NCI-H1105 treated with DMSO at 0.1 percent for 48 hours (cell line): ENCODE measurements around the gene IPP.
A peak's percentile ranks its signal among the peaks of the same experiment; 100 is the strongest.
"Not testable (repeated sequence)": the region's sequence is repeated elsewhere in the genome, so short reads cannot be mapped to it uniquely, and the experiment has no call there.

ENCODE experiments used
- DNase-seq: peaks from one replicate; lab custom pipeline; 2025; lab: John Stamatoyannopoulos, UW

The IPP gene

DNA sequence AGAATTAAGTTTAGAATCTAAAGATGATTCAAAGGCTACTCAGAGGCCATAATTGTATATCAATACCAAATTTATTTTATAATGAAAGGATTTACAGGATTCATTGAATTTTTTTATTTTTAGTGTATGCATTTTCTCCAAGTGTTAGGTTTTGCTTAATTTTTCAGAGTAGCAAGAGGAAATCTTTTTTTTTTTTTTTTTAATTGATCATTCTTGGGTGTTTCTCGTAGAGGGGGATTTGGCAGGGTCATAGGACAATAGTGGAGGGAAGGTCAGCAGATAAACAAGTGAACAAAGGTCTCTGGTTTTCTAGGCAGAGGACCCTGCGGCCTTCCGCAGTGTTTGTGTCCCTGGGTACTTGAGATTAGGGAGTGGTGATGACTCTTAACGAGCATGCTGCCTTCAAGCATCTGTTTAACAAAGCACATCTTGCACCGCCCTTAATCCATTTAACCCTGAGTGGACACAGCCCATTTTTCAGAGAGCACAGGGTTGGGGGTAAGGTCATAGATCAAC, 10.8 kb downstream of the IPP start:
- DNase-seq: not testable (repeated sequence)

DNA sequence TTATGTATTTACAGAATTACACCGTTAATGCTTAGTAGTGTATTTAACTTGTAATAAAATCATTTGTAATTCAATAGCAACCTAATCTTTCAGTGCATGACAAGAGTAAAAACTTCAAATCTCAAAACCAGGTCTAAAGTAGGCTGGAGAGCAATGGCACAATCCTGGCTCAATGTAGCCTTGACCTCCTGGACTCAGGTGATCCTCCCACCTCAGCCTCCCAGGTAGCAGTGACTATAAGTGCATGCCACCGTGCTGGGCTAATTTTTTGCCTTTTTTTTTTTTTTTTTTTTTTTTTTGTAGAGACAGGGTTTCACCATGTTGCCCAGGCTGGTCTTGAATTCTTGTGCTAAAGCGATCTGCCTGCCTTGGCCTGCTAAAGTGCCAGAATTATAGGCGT, 11.3 kb downstream of the IPP start:
- no peak for DNase-seq

DNA sequence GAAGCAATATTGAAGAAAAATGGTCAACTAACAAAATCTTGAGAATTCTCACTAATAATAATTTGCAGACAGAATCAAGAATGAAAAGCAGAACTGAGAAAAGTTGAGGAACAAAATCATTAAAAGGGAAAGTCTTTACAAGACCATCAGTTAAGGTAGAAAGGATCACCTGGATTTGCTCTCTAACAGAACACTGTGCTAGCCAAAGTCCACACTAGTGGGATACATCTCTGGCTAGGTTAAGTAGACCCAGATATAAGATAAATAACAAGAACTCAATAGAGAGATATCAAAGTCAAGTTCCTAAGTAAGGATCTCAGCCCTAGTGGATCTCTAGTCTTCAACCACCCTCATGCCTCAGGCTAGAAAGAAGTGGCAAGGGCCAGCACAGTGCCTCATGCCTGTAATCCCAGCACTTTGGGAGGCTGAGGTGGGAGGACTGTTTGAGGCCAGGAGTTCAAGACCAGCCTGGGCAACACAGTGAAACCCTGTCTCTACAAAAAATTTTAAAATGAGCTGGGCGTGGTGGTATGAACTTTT, 19.6 kb downstream of the IPP start:
- DNase-seq: no peak

DNA sequence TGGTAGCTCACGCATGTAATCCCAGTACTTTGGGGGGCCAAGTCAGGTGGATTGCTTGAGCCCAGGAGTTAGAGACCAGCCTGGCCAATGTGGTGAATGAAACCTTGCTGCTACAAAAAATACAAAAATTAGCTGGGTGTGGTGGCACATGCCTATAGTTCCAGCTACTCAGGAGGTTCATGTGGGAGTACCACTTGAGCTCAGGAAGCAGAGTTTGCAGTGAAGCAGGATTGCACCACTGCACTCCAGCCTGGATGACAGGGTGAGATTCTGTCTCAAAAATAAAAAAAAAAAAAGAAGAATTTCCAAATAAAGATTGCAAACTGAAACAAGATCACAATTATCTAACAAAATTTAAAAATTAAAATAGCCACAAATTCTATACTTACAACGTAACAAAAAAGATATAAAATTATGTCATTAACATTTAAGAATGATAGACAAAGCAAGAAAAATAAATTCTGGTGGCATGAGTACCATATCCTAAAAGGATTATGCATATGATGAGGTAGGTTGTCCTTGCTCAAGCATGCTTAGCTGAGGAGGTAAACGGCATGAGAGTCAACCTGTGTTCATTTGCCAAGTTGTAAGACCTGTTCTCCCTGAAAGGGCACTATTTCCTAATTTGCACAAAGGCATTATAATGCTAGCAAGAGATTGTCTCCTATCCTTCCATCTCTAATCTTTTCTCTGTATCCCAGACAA, 20.2 kb downstream of the IPP start:
- DNase-seq: no peak

DNA sequence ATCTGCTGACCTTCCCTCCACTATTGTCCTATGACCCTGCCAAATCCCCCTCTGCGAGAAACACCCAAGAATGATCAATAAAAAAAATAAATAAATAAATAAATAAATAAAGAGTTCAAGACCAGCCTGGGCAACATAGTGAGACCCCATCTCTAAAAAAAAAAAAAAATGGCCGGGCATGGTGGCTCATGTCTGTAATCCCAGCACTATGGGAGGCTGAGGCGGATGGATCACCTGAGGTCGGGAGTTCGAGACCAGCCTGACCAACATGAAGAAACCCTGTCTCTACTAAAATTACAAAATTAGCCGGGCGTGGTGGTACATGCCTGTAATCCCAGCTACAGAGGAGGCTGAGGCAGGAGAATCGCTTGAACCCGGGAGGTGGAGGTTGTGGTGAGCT, 24.4 kb downstream of the IPP start:
- not testable (repeated sequence) for DNase-seq

DNA sequence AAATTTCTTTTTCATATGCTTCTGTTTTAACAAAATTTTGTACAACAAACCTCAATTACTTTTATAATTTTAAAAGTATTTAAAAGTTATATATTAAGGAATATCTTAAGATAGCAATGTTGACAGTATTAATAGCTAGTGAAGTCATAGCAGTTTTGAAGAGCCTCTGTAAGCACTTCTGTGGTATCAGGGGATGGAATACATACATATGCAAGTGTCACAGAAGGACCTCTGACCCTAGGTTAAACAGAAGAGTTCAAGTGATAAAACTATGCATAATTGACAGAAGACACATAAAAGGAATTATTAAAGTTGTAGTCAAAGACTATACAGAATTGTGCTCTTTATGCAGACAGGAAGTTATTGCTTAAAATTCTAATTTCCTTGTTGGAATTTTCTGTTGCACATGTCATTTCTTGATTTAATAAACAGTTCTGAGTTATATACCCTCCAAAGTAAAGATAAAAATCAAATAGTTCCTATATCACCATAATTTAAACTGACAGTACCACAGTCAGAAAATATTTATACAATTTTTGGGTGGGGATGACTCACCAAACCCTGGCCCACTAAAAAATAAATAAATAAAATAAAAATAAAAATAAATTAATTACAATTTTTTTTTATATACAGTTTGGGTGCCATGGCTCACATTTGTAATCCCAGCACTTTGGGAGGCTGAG, 27.1 kb downstream of the IPP start:
- no peak for DNase-seq

DNA sequence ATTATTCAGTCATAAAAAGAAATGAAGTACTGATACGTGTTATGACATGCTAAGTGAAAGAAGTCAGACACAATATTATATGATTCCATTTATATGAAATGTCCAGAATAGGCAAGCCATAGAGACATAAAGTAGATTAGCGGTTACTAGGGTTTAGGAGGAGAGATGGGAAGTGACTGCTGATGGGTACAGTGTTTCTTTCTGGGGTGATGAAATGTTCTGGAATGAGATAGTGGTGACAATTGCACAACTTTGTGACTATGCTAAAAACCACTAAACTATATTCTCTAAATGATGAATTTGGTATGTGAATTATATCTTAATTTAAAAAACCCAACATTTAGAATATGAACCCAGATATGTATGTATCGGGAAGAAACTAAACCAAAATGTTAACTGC, 27.6 kb downstream of the IPP start:
- DNase-seq: no peak

DNA sequence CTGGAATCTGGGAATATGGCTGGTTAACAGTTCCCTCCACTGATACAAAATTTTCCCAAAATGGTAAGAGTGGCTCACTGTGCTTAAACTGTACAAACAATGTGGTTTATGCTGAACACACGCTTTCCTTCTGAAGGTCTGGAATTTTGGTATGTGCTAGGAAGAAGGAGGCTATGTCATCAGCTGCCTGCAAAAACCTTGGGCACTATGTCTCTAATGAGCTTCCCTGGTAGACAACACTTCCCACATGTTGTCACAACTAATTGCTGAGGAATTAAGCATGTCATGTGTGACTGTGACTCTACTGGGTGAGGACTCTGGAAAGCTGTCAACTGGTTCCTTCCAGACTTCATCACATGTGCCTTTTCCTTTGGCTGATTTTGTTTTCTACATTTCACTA, 29.2 kb downstream of the IPP start:
- DNase-seq: no peak

DNA sequence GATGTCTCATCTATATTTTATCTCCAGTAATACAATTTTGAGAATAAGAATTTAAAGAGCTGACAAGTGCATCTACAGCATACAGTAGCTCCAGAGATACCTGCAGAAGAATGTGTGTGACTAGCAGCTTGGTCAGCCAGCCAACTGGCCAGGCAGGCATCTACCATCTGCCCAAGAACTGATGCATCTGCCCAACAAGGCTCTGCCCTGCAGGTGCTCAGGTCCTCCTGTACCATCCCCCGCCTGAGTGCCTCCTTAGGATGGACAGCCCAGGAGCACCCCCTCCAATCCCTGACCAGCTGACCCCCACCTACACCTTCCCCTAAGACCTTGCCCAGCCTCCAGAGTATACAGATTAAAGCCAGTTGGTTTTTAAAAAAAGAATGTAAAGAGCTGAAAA, 32.2 kb downstream of the IPP start:
- DNase-seq: no peak

DNA sequence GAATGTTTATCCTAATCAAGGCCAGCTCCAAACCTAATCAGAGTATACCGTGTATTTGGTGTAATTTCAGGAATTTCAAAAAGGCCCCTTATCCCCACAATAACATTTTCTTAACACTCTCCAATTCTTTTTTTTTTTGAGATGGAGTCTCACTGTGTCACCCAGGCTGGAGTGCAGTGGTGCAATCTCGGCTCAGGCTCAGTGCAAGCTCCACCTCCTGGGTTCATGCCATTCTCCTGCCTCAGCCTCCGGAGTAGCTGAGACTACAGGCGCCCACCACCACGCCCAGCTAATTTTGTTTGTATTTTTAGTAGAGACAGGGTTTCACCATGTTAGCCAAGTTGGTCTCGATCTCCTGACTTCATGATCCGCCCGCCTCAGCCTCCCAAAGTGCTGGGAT, 33.1 kb downstream of the IPP start:
- not testable (repeated sequence) for DNase-seq

DNA sequence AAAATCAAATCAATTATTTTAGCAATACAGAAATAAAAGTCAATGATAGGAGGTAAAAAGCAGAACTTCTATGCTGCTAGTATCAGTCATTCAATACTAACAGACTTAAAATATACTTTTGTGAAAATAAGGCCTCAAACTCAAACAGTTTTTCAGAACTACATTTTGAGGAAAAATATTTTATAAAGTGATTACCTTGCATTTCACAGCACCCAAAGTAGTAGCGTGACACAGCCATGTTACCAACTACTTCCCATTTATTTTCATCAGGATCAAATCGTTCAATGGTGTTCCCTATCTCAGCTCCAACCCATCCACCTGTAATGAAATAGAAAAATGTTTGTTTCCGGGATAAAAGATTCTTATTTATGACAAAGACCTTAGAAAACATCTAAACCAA, 33.8 kb downstream of the IPP start:
- DNase-seq: no peak

DNA sequence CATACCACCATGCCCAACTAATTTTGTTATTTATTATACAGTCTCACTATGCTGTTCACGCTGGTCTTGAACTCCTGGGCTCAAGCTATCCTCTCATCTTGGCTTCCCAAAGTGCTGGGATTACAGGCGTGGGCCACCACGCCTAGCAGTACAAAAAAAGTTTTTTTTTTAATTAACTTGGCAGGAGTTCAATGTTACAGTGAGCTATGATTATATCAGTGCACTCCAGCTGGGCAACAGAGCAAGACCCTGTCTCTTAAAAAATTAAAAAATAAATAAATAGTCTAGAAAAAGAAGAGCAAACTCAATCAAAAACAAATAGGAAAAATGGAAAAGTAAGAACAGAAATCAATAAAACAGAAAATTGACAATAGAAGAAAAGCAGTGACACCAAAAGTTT, 36.7 kb downstream of the IPP start:
- DNase-seq: no peak

DNA sequence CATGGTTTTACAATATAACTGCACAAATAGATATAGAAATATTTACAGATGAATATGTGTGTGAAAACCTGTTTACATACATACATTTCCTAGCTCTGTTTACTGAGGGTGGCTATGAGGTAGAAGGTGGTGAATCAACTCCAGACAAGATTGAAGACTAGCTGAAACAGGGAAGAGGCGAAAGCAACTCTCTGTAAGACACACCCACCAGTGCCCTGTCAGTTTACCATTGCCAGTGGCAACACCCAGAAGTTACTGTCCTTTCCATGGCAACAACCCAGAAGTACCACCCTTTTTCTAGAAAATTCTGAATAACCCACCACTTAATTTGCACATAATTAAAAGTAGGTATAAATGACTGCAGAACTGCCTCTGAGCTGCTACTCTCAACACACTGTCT, 45.8 kb downstream of the IPP start:
- DNase-seq: no peak

DNA sequence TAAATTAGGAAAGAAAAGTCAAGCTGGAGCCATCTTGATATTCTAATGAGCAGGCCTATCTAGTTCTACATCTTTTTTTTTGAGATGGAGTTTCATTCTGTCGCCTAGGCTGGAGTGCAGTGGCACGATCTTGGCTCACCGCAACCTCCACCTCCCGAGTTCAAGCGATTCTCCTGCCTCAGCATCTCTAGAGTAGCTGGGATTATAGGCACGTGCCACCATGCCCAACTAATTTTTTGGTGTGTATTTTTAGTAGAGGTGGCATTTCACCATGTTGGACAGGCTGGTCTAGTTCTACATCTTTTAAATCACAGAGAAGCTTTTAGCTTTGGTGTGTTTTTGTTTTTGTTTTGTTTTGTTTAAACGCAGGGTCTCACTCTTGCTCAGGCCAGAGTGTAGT, 55.6 kb downstream of the IPP start:
- DNase-seq: no peak

DNA sequence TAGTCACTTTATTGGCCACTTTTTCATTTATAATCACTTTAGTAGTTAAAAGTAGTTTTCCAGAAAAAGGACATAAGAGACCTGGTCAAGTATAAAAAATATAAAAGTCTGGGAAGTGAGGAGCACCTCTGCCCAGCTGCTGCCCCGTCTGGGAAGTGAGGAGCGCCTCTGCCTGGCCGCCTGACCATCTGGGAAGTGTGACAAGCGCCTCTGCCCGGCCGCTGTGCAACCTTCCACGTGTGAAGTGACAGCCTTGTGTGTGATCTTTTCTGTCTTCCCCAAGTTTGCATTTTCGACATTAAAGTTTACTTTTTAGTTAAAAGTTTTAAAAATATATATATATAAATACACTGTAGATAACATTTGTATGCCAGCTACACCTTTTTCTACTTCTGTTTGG, 56.6 kb downstream of the IPP start:
- not testable (repeated sequence) for DNase-seq

DNA sequence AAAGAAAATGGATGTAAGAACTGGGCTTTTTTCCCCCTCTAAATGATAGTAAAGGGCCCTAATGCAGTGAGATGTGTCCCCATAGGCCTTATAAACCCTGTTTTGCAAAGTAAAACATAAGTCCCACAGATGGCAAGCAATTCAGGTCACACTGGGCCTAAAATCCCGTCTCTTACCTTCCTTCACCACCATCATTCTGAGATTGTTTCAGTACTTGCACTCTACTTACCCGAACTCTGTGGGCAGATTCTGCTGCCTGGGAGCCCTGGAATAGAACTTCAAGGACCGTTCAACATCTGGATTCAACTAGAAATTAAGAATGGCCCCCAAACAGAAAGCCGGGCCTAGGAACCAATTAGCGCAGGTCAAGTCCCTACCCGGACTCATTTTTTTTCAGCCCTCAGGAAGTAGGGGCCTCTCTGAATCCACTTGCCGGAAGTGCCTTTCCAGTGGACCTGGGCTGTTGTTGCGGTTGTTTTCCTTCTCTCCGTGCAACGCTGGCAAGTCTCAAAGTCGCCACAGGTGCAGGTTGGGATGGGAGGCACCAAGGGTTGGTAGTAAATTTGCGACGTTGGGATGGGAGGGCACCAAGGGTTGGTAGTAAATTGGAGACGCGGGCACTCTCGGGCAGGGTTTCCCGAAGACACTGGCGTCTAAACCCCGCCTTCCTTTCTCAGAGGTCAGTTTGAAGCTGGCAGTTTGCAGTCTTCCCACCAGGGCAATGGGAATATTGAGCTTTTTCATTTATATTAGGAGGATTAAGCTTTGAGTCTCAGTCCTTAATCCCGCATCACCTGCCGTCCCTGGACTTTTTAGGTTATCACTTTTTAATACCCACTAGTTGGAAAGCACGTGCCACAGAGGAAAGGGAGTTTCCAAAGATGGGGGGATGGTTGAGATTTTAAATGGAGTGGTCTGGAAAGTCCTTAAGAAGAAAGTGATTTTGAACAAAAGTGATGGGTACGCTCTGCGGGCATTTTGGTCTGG, 62.4 kb downstream of the IPP start, which contains the start of gene TMEM69:
TSS of gene TMEM69 (plus strand) at position 428 of the 987 bp plus-strand sequence. CDS start 2,888 bp downstream, outside the sequence.
- peak; percentile 89 for DNase-seq

DNA sequence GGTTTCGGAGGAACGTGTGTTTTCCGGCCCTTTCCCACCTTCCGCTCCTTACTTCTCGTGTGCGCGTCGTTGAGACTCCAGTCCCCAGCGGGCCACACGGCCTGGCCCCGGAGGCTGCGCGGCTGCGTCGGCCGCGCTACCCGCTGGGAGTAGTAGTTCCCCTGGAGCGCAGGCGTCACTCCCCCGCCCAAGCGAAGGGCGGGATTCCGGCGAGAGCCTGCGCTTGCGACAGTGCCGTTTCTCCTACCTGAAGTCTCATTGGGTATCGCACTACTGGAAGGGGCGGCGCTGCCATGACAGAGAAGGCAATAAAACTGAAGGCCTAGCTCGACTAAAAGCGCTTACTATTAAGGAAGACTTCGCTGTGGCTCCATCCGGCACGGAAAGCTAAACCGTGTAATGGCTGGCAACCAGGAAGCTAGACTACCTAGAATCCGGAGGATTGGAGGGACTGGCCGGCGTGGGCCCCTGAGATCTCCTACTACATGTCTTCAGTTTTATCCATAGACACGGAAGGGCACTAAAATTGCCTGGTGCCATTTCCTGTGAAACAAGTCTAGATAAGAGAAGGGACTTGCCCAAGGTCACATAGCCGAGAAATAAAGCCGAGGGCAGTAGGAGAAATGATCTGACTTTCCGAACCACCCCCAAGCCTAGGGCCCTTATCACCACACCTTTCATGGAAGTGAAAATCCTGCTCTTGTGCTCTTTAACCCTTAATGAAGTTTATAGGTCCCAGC, 63.3 kb downstream of the IPP start:
- DNase-seq: peak; percentile 99

DNA sequence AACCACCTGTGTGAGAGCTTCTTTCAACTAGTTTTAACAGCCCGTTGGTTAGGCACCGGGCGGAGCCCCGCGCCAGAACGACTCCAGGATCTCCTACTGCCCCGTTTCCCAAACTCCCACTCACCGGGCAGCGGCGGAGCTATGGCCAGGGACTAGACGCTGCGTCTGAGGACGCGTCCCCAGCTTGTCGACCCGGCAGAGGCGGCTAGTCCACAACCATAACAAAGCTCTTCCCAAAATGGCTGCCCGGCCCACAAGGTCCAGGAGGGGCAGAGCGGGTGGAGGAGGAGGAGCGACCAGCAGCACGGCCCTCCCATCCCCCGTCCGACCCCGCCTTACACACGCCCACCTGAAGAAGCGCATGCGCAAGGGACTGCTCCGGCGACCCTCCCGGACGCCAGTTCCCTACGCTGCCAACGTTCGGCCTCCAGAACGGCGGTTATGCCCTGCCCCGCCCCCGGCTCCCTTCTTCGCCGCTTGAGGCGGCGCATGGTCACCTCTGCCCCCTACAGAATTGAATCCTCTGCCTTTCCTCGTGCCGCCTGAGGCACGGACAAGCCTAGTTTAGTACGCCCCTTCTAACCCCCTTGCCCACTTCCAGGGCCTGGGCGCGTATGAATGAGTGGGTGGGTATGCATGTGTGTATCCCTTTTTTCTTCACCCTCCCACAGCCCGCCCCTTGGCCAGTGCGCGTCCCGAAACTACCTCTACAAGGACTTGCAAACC, 64.0 kb downstream of the IPP start, which contains the start of gene GPBP1L1:
TSS of gene GPBP1L1 (minus strand) at position 246 of the 726 bp plus-strand sequence. CDS start 27,446 bp downstream, outside the sequence.
- peak; percentile 97 for DNase-seq

DNA sequence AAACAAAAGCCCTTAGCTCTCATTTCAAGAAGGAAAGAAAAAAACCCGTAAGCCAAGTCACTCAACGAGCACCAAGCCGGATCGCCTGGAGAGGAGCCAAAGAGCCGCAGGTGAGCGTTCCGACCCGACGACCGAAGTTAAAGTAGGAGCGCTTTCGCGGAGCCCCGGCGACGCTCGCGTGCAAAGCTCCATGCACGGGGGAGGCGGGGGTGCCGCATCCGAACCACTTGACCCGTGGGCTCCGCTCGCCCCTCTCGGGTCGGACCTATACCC, 64.5 kb downstream of the IPP start:
- peak; percentile 53 for DNase-seq

DNA sequence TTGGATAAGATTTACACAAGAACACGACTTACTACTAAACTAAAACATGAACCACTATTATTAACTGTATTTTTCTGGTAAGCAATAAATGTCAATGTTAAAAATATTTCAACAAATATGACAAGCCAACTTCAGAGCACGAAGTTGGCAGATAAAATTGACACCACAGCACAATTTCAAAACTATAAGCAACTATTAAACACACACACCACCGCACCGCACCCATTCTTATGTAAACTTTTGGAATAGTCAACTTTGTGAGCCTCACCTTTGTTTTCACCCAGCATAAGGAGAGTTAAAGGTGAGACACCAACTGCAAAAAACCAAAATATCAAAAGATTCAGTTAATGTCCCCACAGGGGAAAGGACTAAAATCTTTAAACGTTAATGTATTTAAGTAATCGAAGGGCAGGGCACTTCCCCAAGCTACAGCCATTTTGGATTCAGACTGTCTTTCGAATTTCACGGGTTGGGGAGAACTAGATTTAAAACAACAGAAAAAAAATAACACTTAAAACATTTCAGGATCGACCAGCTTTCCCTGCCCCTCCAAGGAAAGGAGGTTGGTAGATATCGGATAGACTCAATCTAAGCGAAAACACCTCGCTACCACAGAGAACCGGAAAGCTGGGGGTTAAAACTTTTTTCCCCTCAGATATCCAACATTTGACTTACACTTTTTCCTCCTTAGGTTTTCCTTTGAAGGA, 65.0 kb downstream of the IPP start:
- peak; percentile 46 for DNase-seq
